ENCODE measurements around the gene CCDC148.

- TF ChIP-seq CTCF (IDR thresholded peaks at IDR 0.05): no peak
- no peak for TF ChIP-seq POLR2A (IDR thresholded peaks at IDR 0.05)
These were observed 110.5 kb downstream of the CCDC148 start for GRCh38 chr2:158346032-158346431.

All from esophagus squamous epithelium (tissue), 4 donors.